A549 (cell line): ENCODE data around the gene RRP15.

ENCODE experiments used
- EP300 ChIP-seq, 2 experiments: fragments of >200 bp; sonication (Bioruptor Twin); formaldehyde crosslinking; IDR thresholded peaks; 2 replicates in 1 of 2; 3 replicates in 1 of 2; pipeline ENCODE4 v1.6.1; 2016 to 2017
- HMGXB4 ChIP-seq: fragments of 250-450 bp; sonication (Bioruptor Pico); IDR thresholded peaks from 2 replicates; pipeline ENCODE4 v1.5.0; 2021; ENCODE audit warnings: mild to moderate bottlenecking, moderate library complexity, borderline replicate concordance
- MAFK ChIP-seq: fragments of 450-650 bp; IDR thresholded peaks from 2 replicates; pipeline ENCODE4 v1.6.1; 2014; ENCODE audit not compliant: partially characterized antibody
- NFE2L2 ChIP-seq: fragments of 150-350 bp; conservative IDR thresholded peaks from 2 replicates; pipeline ENCODE4 v1.6.1; 2014; ENCODE audit warnings: low read length
- POLR2A ChIP-seq: IDR thresholded peaks from 2 replicates; pipeline ENCODE4 v1.6.1; 2012; ENCODE audit warnings: mild to moderate bottlenecking, low read length
- RFX5 ChIP-seq: fragments of 450-650 bp; IDR thresholded peaks from 2 replicates; pipeline ENCODE4 v1.7.1; 2014; ENCODE audit warnings: antibody characterized with exemption, mild to moderate bottlenecking, moderate library complexity
- TF ChIP-seq, protein P1 (sequence below): fragments of >200 bp; sonication (Bioruptor Twin); formaldehyde crosslinking; IDR thresholded peaks from 3 replicates; pipeline ENCODE4 v1.5.1; 2016

DNA sequence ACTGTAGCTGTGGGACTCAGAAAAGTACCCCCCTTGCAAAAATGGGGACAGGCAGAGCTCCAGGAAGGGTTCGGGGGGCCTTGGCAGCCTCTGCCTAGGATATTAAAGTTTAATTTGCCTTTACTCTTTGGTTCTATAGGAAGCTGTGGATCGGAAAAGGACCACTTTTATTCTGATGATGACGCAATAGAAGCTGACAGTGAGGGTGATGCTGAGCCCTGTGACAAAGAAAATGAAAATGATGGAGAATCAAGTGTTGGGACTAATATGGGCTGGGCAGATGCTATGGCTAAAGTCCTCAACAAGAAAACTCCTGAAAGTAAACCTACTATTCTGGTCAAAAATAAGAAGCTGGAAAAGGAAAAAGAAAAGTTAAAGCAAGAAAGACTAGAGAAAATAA lies 17.1 kb downstream of the RRP15 start:
- TF ChIP-seq EP300 (IDR thresholded peaks at IDR 0.05) = no peak
- TF ChIP-seq, protein P1, sequence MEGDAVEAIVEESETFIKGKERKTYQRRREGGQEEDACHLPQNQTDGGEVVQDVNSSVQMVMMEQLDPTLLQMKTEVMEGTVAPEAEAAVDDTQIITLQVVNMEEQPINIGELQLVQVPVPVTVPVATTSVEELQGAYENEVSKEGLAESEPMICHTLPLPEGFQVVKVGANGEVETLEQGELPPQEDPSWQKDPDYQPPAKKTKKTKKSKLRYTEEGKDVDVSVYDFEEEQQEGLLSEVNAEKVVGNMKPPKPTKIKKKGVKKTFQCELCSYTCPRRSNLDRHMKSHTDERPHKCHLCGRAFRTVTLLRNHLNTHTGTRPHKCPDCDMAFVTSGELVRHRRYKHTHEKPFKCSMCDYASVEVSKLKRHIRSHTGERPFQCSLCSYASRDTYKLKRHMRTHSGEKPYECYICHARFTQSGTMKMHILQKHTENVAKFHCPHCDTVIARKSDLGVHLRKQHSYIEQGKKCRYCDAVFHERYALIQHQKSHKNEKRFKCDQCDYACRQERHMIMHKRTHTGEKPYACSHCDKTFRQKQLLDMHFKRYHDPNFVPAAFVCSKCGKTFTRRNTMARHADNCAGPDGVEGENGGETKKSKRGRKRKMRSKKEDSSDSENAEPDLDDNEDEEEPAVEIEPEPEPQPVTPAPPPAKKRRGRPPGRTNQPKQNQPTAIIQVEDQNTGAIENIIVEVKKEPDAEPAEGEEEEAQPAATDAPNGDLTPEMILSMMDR = no peak
- TF ChIP-seq HMGXB4 = no peak
- TF ChIP-seq POLR2A = no peak
- TF ChIP-seq MAFK = no peak
- no peak for TF ChIP-seq RFX5
- no peak for TF ChIP-seq NFE2L2
